ENCODE data around the gene ADGRL2. TPM values are rescaled to one million over a fixed set of nuclear protein-coding genes. Genes with fewer than 3 reads are reported as not detected.

Gene ADGRL2
- total RNA-seq, 1 experiment from 2014 or later = 34.2 TPM

DNA sequence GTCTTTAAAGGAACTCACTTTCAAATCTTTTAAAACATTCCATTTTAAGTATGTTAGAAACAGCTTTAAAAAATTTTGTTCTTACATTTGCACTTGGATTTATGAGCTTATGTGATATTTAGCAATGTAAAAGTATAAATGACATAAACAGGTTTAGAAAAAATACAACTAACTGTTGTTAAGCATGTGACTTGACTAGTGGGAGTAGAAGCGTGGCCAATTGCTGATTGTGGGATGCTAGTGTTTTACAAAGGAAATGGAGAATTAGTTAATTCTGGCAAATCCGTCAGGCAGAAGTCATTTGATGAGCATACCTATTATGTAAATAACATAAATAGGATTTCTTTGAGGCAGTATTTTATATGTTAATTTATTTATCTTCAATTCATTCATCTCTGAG, 175.8 kb downstream of the ADGRL2 start:
- Histone ChIP-seq H3K36me3 (ENCODE audit: control insufficient read depth, insufficient read depth, low read length) (no peaks in the 10 kb centered on the region), H3K4me1 (ENCODE audit: control insufficient read depth, insufficient read depth, low read length) (no peaks in the 10 kb centered on the region), H3K4me3 (ENCODE audit: low read depth in 2 of 2, low read length in 2 of 2) (no peak overlapping the region), H3K9me3 (ENCODE audit: control insufficient read depth, insufficient read depth, low read depth, low read length) (no peaks in the 10 kb centered on the region), H3K27ac (ENCODE audit: low read length) (no peak overlapping the region), H3K27me3 (ENCODE audit: control insufficient read depth, insufficient read depth, low read length) (no peaks in the 10 kb centered on the region)
- TF ChIP-seq, protein P1, sequence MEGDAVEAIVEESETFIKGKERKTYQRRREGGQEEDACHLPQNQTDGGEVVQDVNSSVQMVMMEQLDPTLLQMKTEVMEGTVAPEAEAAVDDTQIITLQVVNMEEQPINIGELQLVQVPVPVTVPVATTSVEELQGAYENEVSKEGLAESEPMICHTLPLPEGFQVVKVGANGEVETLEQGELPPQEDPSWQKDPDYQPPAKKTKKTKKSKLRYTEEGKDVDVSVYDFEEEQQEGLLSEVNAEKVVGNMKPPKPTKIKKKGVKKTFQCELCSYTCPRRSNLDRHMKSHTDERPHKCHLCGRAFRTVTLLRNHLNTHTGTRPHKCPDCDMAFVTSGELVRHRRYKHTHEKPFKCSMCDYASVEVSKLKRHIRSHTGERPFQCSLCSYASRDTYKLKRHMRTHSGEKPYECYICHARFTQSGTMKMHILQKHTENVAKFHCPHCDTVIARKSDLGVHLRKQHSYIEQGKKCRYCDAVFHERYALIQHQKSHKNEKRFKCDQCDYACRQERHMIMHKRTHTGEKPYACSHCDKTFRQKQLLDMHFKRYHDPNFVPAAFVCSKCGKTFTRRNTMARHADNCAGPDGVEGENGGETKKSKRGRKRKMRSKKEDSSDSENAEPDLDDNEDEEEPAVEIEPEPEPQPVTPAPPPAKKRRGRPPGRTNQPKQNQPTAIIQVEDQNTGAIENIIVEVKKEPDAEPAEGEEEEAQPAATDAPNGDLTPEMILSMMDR (IDR thresholded peaks at IDR 0.05) = no peak
- TF ChIP-seq TCF7L2 (IDR thresholded peaks at IDR 0.05; ENCODE audit: low read depth, low read length) = no peak
- ATAC-seq (no peak), DNase-seq (ENCODE audit: low read depth, low spot score) (no peak)
- BruUV-seq (replicated peaks) = no TSS peak
- intact Hi-C loops (cut with micrococcal nuclease; ENCODE audit: unreplicated experiment) (no loop called here), in situ Hi-C loops (cut with HindIII; ENCODE audit: low pct_unique_long_range_greater_than_20kb, low sequenced_read_pairs) (no loop called here)
- ChIA-PET CTCF (no interaction called here), POLR2A (no interaction called here)

DNA sequence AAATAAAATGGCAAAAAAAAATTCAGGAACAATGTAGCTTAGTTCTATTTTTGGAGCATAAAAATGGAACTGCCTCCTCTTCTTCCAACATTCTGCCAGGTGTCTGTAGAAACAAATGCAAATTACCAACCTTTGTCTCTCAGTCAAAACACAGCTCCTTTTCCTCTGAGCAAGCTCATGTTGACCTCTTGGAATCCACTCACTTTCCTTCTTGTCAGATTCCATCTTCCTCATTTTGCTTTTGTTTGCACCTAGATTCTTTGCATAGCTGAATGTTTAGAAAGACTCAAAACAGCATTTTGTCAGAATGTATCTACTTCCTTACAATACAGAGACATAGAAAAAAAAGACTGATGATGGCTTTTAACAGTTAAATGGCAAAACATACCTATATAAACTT, 178.2 kb downstream of the ADGRL2 start:
- no peak overlapping the region for H3K27ac ChIP-seq (ENCODE audit: low read length)
- intact Hi-C loops (cut with micrococcal nuclease; ENCODE audit: unreplicated experiment) = no loop called here
- ChIA-PET POLR2A (no interaction called here), CTCF (no interaction called here)
- in situ Hi-C loops (cut with HindIII; ENCODE audit: low pct_unique_long_range_greater_than_20kb, low sequenced_read_pairs) = no loop called here
- TF ChIP-seq, protein P1 (IDR thresholded peaks at IDR 0.05) = no peak
- TF ChIP-seq POLR2AphosphoS5 (IDR thresholded peaks at IDR 0.05; ENCODE audit: low read depth, low read length) (no peak), TCF7L2 (IDR thresholded peaks at IDR 0.05; ENCODE audit: low read depth, low read length) (no peak), SIN3A (IDR thresholded peaks at IDR 0.05; ENCODE audit: borderline replicate concordance, insufficient read depth, low read depth, low read length) (no peak)
- TF ChIP-seq, protein P2, sequence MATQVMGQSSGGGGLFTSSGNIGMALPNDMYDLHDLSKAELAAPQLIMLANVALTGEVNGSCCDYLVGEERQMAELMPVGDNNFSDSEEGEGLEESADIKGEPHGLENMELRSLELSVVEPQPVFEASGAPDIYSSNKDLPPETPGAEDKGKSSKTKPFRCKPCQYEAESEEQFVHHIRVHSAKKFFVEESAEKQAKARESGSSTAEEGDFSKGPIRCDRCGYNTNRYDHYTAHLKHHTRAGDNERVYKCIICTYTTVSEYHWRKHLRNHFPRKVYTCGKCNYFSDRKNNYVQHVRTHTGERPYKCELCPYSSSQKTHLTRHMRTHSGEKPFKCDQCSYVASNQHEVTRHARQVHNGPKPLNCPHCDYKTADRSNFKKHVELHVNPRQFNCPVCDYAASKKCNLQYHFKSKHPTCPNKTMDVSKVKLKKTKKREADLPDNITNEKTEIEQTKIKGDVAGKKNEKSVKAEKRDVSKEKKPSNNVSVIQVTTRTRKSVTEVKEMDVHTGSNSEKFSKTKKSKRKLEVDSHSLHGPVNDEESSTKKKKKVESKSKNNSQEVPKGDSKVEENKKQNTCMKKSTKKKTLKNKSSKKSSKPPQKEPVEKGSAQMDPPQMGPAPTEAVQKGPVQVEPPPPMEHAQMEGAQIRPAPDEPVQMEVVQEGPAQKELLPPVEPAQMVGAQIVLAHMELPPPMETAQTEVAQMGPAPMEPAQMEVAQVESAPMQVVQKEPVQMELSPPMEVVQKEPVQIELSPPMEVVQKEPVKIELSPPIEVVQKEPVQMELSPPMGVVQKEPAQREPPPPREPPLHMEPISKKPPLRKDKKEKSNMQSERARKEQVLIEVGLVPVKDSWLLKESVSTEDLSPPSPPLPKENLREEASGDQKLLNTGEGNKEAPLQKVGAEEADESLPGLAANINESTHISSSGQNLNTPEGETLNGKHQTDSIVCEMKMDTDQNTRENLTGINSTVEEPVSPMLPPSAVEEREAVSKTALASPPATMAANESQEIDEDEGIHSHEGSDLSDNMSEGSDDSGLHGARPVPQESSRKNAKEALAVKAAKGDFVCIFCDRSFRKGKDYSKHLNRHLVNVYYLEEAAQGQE (IDR thresholded peaks at IDR 0.05; ENCODE audit: insufficient read depth in 1 of 2, low read depth in 2 of 2, low read length in 1 of 2) = no peak
- H3K4me3 ChIP-seq (ENCODE audit: low read depth in 2 of 2, low read length in 2 of 2) = no peak overlapping the region
- no peaks in the 10 kb centered on the region for H3K4me1 ChIP-seq (ENCODE audit: control insufficient read depth, insufficient read depth, low read length)
- H3K9me3 ChIP-seq (ENCODE audit: control insufficient read depth, insufficient read depth, low read depth, low read length) = no peaks in the 10 kb centered on the region
- BruUV-seq (replicated peaks) = no TSS peak
- H3K36me3 ChIP-seq (ENCODE audit: control insufficient read depth, insufficient read depth, low read length) = no peaks in the 10 kb centered on the region
- ATAC-seq = no peak
- no peaks in the 10 kb centered on the region for H3K27me3 ChIP-seq (ENCODE audit: control insufficient read depth, insufficient read depth, low read length)
- no peak for DNase-seq (ENCODE audit: low read depth, low spot score)

- Histone ChIP-seq H3K9me3 (ENCODE audit: control insufficient read depth, insufficient read depth, low read depth, low read length) (no peaks in the 10 kb centered on the region), H3K27me3 (ENCODE audit: control insufficient read depth, insufficient read depth, low read length) (no peaks in the 10 kb centered on the region), H3K36me3 (ENCODE audit: control insufficient read depth, insufficient read depth, low read length) (peaks cover 3% of the 10 kb centered on the region; the same call in 1 of the 2 replicates), H3K27ac (ENCODE audit: low read length) (no peak overlapping the region), H3K4me1 (ENCODE audit: control insufficient read depth, insufficient read depth, low read length) (no peaks in the 10 kb centered on the region), H3K4me3 (ENCODE audit: low read depth in 2 of 2, low read length in 2 of 2) (no peak overlapping the region)
- intact Hi-C loops (cut with micrococcal nuclease; ENCODE audit: unreplicated experiment) = no loop called here
- BruUV-seq (replicated peaks) = no TSS peak
- ATAC-seq (no peak), DNase-seq (ENCODE audit: low read depth, low spot score) (no peak)
- TF ChIP-seq, protein P1 (IDR thresholded peaks at IDR 0.05) = no peak
- TF ChIP-seq SIN3A (IDR thresholded peaks at IDR 0.05; ENCODE audit: borderline replicate concordance, insufficient read depth, low read depth, low read length) (no peak), TCF7L2 (IDR thresholded peaks at IDR 0.05; ENCODE audit: low read depth, low read length) (no peak), POLR2AphosphoS5 (IDR thresholded peaks at IDR 0.05; ENCODE audit: low read depth, low read length) (no peak)
- TF ChIP-seq, protein P2 (IDR thresholded peaks at IDR 0.05; ENCODE audit: insufficient read depth in 1 of 2, low read depth in 2 of 2, low read length in 1 of 2) = no peak
- ChIA-PET POLR2A (no interaction called here), CTCF (no interaction called here)
- in situ Hi-C loops (cut with HindIII; ENCODE audit: low pct_unique_long_range_greater_than_20kb, low sequenced_read_pairs) = no loop called here
Observed at GRCh38 chr1:81982523-81982922, 181.8 kb downstream of the ADGRL2 start.
